Measurements from ENCODE around the gene HAGHL.

The HAGHL gene

GRCh38 chr16:726438-727290 lies at the start of gene HAGHL, which contains the start of gene CCDC78:
TSS of gene HAGHL (plus strand) at chr16:727106. CDS start at chr16:727510, 404 bp downstream.
TSS of gene CCDC78 (minus strand) at chr16:726443. CDS start at chr16:726367, 76 bp downstream.
- H3K4me3 Mint-ChIP-seq, result peak within 1 kb of the TSS; percentile 73
- H3K9me3 Mint-ChIP-seq, result no peaks in the 10 kb centered on the region
- intact Hi-C loops (cut with micrococcal nuclease), result no loop called here
- H3K27me3 Mint-ChIP-seq, result peaks cover 31% of the 10 kb centered on the region
- no peak within 1 kb of the TSS for H3K27ac Mint-ChIP-seq
- peaks cover 29% of the 10 kb centered on the region for H3K36me3 Mint-ChIP-seq (ENCODE audit: low read depth)
- H3K4me1 Mint-ChIP-seq (ENCODE audit: low read depth), result peaks cover 20% of the 10 kb centered on the region

- intact Hi-C loops (cut with micrococcal nuclease), result no loop called here
- H3K9me3 Mint-ChIP-seq, result no peaks in the 10 kb centered on the region
- H3K27ac Mint-ChIP-seq, result no peak overlapping the region
- H3K36me3 Mint-ChIP-seq (ENCODE audit: low read depth), result peaks cover 43% of the 10 kb centered on the region
- peaks cover 43% of the 10 kb centered on the region for H3K4me1 Mint-ChIP-seq (ENCODE audit: low read depth)
- H3K4me3 Mint-ChIP-seq, result no peak overlapping the region
- H3K27me3 Mint-ChIP-seq, result peaks cover 38% of the 10 kb centered on the region
These were observed 49.4 kb upstream of the HAGHL start for GRCh38 chr16:677316-678190.

DNA sequence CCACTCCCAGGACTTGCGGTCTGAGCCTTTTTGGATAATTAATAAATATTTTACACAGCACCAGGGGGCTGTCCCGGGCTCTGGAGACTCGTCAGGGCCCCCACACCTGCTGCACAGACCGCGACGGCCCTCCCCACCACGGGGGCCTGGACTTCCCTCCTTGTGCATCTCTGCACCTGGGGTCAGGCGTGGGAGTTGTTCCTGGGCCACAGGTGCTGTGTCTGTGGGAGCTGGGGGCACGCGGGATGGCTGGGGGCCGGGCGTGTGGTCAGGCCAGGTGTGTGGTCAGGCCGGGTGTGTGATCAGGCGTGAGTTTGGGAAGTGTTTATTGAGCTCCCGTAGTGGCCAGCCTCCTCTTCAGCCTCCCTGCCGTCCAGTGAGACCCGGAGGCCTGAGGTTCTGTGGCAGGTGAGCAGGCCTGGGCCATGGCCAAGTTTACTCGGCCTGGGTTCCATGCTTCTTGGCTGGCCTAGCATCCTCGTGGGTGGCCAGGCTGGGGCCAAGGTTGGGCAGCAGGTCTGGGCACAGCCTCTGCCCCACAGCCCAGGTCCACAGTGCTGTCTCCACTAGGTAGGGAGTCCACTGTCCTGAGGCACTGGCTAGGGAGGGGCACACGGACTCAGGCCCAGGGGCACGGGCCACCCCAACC lies 48.6 kb upstream of the HAGHL start:
- H3K27ac Mint-ChIP-seq, result no peak overlapping the region
- intact Hi-C loops (cut with micrococcal nuclease), result no loop called here
- no peaks in the 10 kb centered on the region for H3K9me3 Mint-ChIP-seq
- peaks cover 51% of the 10 kb centered on the region for H3K4me1 Mint-ChIP-seq (ENCODE audit: low read depth)
- H3K36me3 Mint-ChIP-seq (ENCODE audit: low read depth), result peaks cover 43% of the 10 kb centered on the region
- peaks cover 38% of the 10 kb centered on the region for H3K27me3 Mint-ChIP-seq
- no peak overlapping the region for H3K4me3 Mint-ChIP-seq

- Mint-ChIP-seq H3K4me1 (ENCODE audit: low read depth) (peaks cover 56% of the 10 kb centered on the region), H3K9me3 (no peaks in the 10 kb centered on the region), H3K27me3 (peaks cover 37% of the 10 kb centered on the region), H3K36me3 (ENCODE audit: low read depth) (peaks cover 43% of the 10 kb centered on the region), H3K4me3 (peak overlapping the region; percentile 81), H3K27ac (peak overlapping the region; percentile 88)
- intact Hi-C loops (cut with micrococcal nuclease), result no loop called here
These were observed 47.8 kb upstream of the HAGHL start for GRCh38 chr16:678858-679813.

- Mint-ChIP-seq H3K36me3 (ENCODE audit: low read depth) (peaks cover 43% of the 10 kb centered on the region), H3K9me3 (no peaks in the 10 kb centered on the region), H3K4me1 (ENCODE audit: low read depth) (peaks cover 57% of the 10 kb centered on the region)
These were observed 46.9 kb upstream of the HAGHL start, which contains the start of gene STUB1 for GRCh38 chr16:679814-680624. TSS of gene STUB1 (plus strand) at chr16:680410. CDS start at chr16:680526, 116 bp downstream.

DNA sequence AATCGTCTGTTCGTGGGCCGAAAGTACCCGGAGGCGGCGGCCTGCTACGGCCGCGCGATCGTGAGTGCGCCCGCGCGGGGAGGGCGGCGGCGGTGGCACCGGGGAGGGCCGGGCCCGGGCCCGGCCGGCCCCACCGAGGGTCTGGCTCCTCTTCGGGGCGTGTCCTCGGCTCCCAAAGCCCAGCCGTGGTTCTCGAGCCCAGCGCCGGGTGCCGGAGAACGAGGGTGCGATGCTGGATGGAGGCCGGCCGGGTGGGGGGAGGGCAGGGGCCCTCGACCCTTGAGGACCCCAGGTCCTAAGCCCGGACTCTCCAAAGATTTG lies 46.3 kb upstream of the HAGHL start:
- Mint-ChIP-seq H3K27ac (peak overlapping the region; percentile 88), H3K4me1 (ENCODE audit: low read depth) (peaks cover 59% of the 10 kb centered on the region), H3K36me3 (ENCODE audit: low read depth) (peaks cover 48% of the 10 kb centered on the region), H3K4me3 (peak overlapping the region; percentile 84), H3K27me3 (peaks cover 26% of the 10 kb centered on the region), H3K9me3 (no peaks in the 10 kb centered on the region)
- intact Hi-C loops (cut with micrococcal nuclease), result no loop called here

More at GRCh38 chr16:679814-680624, 46.9 kb upstream of the HAGHL start, which contains the start of gene STUB1:
- peaks cover 31% of the 10 kb centered on the region for H3K27me3 Mint-ChIP-seq
- peak within 1 kb of the TSS; percentile 88 for H3K27ac Mint-ChIP-seq
- intact Hi-C loops (cut with micrococcal nuclease), result no loop called here
- peak within 1 kb of the TSS; percentile 84 for H3K4me3 Mint-ChIP-seq

- peaks cover 64% of the 10 kb centered on the region for H3K4me1 Mint-ChIP-seq (ENCODE audit: low read depth)
- intact Hi-C loops (cut with micrococcal nuclease), result no loop called here
- H3K4me3 Mint-ChIP-seq, result peak overlapping the region; percentile 84
- H3K36me3 Mint-ChIP-seq (ENCODE audit: low read depth), result peaks cover 54% of the 10 kb centered on the region
- peak overlapping the region; percentile 88 for H3K27ac Mint-ChIP-seq
- peaks cover 21% of the 10 kb centered on the region for H3K27me3 Mint-ChIP-seq
- no peaks in the 10 kb centered on the region for H3K9me3 Mint-ChIP-seq
These were observed 45.8 kb upstream of the HAGHL start for GRCh38 chr16:680967-681745.

DNA sequence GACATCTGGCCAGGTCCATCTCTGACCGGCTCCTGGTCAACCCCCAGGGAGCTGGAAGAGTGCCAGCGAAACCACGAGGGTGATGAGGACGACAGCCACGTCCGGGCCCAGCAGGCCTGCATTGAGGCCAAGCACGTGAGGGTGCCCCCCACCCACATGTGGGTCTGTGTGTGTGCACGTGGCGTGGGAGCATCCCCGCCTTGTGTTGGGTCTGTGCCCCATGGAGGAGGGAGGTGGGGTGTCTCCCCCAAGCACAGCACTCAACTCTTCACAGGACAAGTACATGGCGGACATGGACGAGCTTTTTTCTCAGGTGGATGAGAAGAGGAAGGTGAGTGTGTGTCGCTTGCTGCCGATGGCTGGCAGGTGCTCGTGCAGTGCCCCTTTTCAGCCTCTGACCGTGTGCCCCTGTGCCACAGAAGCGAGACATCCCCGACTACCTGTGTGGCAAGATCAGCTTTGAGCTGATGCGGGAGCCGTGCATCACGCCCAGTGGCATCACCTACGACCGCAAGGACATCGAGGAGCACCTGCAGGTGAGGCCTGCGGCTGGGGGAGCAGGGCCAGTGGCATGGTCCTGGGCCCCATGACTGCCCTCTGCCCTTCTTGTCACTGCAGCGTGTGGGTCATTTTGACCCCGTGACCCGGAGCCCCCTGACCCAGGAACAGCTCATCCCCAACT lies 45.0 kb upstream of the HAGHL start:
- peak overlapping the region; percentile 88 for H3K27ac Mint-ChIP-seq
- H3K9me3 Mint-ChIP-seq, result no peaks in the 10 kb centered on the region
- peaks cover 70% of the 10 kb centered on the region for H3K4me1 Mint-ChIP-seq (ENCODE audit: low read depth)
- H3K4me3 Mint-ChIP-seq, result peak overlapping the region; percentile 84
- intact Hi-C loops (cut with micrococcal nuclease), result no loop called here
- peaks cover 13% of the 10 kb centered on the region for H3K27me3 Mint-ChIP-seq
- peaks cover 61% of the 10 kb centered on the region for H3K36me3 Mint-ChIP-seq (ENCODE audit: low read depth)

GRCh38 chr16:682493-683395 lies 44.2 kb upstream of the HAGHL start:
- peaks cover 70% of the 10 kb centered on the region for H3K4me1 Mint-ChIP-seq (ENCODE audit: low read depth)
- peaks cover 70% of the 10 kb centered on the region for H3K36me3 Mint-ChIP-seq (ENCODE audit: low read depth)
- intact Hi-C loops (cut with micrococcal nuclease), result no loop called here
- peak overlapping the region; percentile 87 for H3K27ac Mint-ChIP-seq
- H3K27me3 Mint-ChIP-seq, result peaks cover 6% of the 10 kb centered on the region
- peak overlapping the region; percentile 79 for H3K4me3 Mint-ChIP-seq
- H3K9me3 Mint-ChIP-seq, result no peaks in the 10 kb centered on the region

- Mint-ChIP-seq H3K27ac (peak overlapping the region; percentile 87), H3K27me3 (no peaks in the 10 kb centered on the region), H3K36me3 (ENCODE audit: low read depth) (peaks cover 71% of the 10 kb centered on the region), H3K9me3 (no peaks in the 10 kb centered on the region), H3K4me3 (peak overlapping the region; percentile 79), H3K4me1 (ENCODE audit: low read depth) (peaks cover 71% of the 10 kb centered on the region)
- intact Hi-C loops (cut with micrococcal nuclease), result no loop called here
These were observed 43.4 kb upstream of the HAGHL start for GRCh38 chr16:683396-684070.
